B cell (primary cell): ENCODE data around the gene LRRC15. TPM values are rescaled to one million over a fixed set of nuclear protein-coding genes. Genes with fewer than 3 reads are reported as not detected.

Source experiments
- ATAC-seq: fragments of 200-7000 bp; cut with Tn5 transposase; one replicate; pipeline ENCODE4 v1.10.0; 2021; ENCODE audit warnings: low read depth, mild to moderate bottlenecking, moderate number of reproducible peaks, moderate library complexity
- CTCF ChIA-PET: fragments of 350-600 bp; sonication (Branson Sonifier 250); formaldehyde crosslinking; loops from one replicate; lab custom pipeline; 2021; ENCODE audit warnings: antibody characterized with exemption, inconsistent platforms; lab: Charles Lee
- POLR2A ChIA-PET: fragments of 350-600 bp; sonication (Branson Sonifier 250); formaldehyde crosslinking; loops from one replicate; lab custom pipeline; 2021; ENCODE audit warnings: antibody characterized with exemption; lab: Charles Lee
- DNase-seq: peaks from one replicate; pipeline ENCODE4 v3.0.0; 2013
- H2AFZ ChIP-seq: 2 replicates; pipeline ENCODE4 v1.6.1; 2012; ENCODE audit warnings: mild to moderate bottlenecking, low read depth, low read length; ENCODE audit not compliant: insufficient read depth, poor library complexity, severe bottlenecking
- H3K27ac ChIP-seq, 2 donors: 1 replicate in 1 of 2; 2 replicates in 1 of 2; pipeline ENCODE4 v1.5.1; 2012 to 2013; ENCODE audit warnings: low read length in 2 of 2, mild to moderate bottlenecking in 2 of 2, moderate library complexity in 1 of 2
- H3K27me3 ChIP-seq, 4 experiments: fragments of 200-600 bp in 1 of 4; sonication (generic) in 1 of 4; replicated peaks in 1 of 4; 1 replicate in 2 of 4; 2 replicates in 2 of 4; pipeline versions ENCODE4 v1.6.1 to v1.7.0; 2013 to 2016; ENCODE audit warnings: low read length in 3 of 4, mild to moderate bottlenecking in 2 of 4, mixed read lengths in 1 of 4, moderate library complexity in 1 of 4; ENCODE audit not compliant: insufficient read depth in 4 of 4, control insufficient read depth in 3 of 4; ENCODE audit errors: control extremely low read depth in 1 of 4
- H3K36me3 ChIP-seq, 2 experiments: replicated peaks in 1 of 2; 1 replicate in 1 of 2; 2 replicates in 1 of 2; pipeline versions ENCODE4 v1.6.1 to v1.7.1; 2013; ENCODE audit warnings: low read length in 1 of 2; ENCODE audit not compliant: insufficient read depth in 2 of 2, control insufficient read depth in 1 of 2; ENCODE audit errors: control extremely low read depth in 1 of 2, extremely low read depth in 1 of 2
- H3K4me1 ChIP-seq, 2 donors: fragments of 200-600 bp in 1 of 2; sonication (generic) in 1 of 2; 1 replicate in 1 of 2; 2 replicates in 1 of 2; pipeline versions ENCODE4 v1.5.1 to v1.6.1; 2013 to 2017; ENCODE audit warnings: low read length in 2 of 2; ENCODE audit not compliant: control insufficient read depth in 2 of 2, insufficient read depth in 2 of 2
- H3K4me2 ChIP-seq: replicated peaks from 2 replicates; pipeline ENCODE3; 2012; ENCODE audit warnings: mild to moderate bottlenecking, low read depth, low read length; ENCODE audit not compliant: poor library complexity, severe bottlenecking
- H3K4me3 ChIP-seq, 5 experiments: fragments of 200-600 bp in 1 of 5; sonication (generic) in 1 of 5; 1 replicate in 3 of 5; 2 replicates in 2 of 5; pipeline versions ENCODE4 v1.5.1 to v1.7.0; 2011 to 2016; ENCODE audit warnings: low read length in 4 of 5, mild to moderate bottlenecking in 4 of 5, low read depth in 2 of 5, control low read depth in 1 of 5, moderate library complexity in 1 of 5; ENCODE audit not compliant: insufficient read depth in 1 of 5; ENCODE audit errors: control extremely low read depth in 1 of 5, extremely low read depth in 1 of 5
- H3K79me2 ChIP-seq: fragments of 200-600 bp; sonication (generic); one replicate; pipeline ENCODE4 v1.6.0; 2016; ENCODE audit warnings: low read length; ENCODE audit not compliant: control insufficient read depth, insufficient read depth
- H3K9ac ChIP-seq: fragments of 200-600 bp; sonication (generic); 2 replicates; pipeline ENCODE4 v1.6.1; 2017; ENCODE audit warnings: mild to moderate bottlenecking, low read length, moderate library complexity
- H3K9me3 ChIP-seq, 3 donors: one replicate each; pipeline versions ENCODE4 v1.6.1 to v1.7.1; 2013; ENCODE audit warnings: low read length in 2 of 3; ENCODE audit not compliant: control insufficient read depth in 2 of 3, insufficient read depth in 1 of 3; ENCODE audit errors: control extremely low read depth in 1 of 3
- H4K20me1 ChIP-seq: 2 replicates; pipeline ENCODE4 v1.6.0; 2012; ENCODE audit warnings: mild to moderate bottlenecking, low read length; ENCODE audit not compliant: insufficient read depth, control insufficient read depth, poor library complexity, severe bottlenecking
- H3K27ac Mint-ChIP-seq: one replicate; pipeline ENCODE4 v1.8.0; 2021; ENCODE audit warnings: mixed read lengths
- H3K27me3 Mint-ChIP-seq: one replicate; pipeline ENCODE4 v1.8.0; 2021; ENCODE audit warnings: mixed read lengths
- H3K4me1 Mint-ChIP-seq: one replicate; pipeline ENCODE4 v1.8.0; 2021; ENCODE audit warnings: mixed read lengths
- H3K4me3 Mint-ChIP-seq: one replicate; pipeline ENCODE4 v1.8.0; 2021; ENCODE audit warnings: mixed read lengths
- H3K9me3 Mint-ChIP-seq: one replicate; pipeline ENCODE4 v1.8.0; 2022; ENCODE audit warnings: mixed read lengths; ENCODE audit not compliant: insufficient read depth
- EZH2 ChIP-seq: IDR thresholded peaks from 2 replicates; pipeline ENCODE4 v1.6.1; 2012; ENCODE audit warnings: borderline replicate concordance, low read depth, mild to moderate bottlenecking, moderate library complexity, low read length; ENCODE audit not compliant: insufficient read depth, poor library complexity, severe bottlenecking
- WGBS: methylation state at CpG from one replicate; pipeline ENCODE4 v1.1.5; 2013; ENCODE audit warnings: missing lambda C conversion rate; ENCODE audit not compliant: insufficient coverage; 5-methylcytosine and 5-hydroxymethylcytosine counted together
- intact Hi-C: fragments of 100-400 bp; cut with micrococcal nuclease; formaldehyde crosslinking; loops from one replicate; pipeline ENCODE4 v1.10.0; 2022
- polyA plus RNA-seq: library from polyadenylated mRNA; depleted of rRNA; stranded (reverse); fragments of >200 nt; gene quantifications from 2 replicates; pipeline ENCODE4 v1.2.3, GENCODE V29; 2012
- total RNA-seq, 2 donors: library from RNA; stranded (reverse); fragments of 120-200 nt in 1 of 2; gene quantifications; 1 replicate in 1 of 2; 2 replicates in 1 of 2; pipeline versions ENCODE4 v1.2.3 to v1.2.4, GENCODE V29; 2013 to 2022
- TF ChIP-seq, protein P1 (sequence below): fragments of 200-600 bp; IDR thresholded peaks from one replicate; pipeline ENCODE4 v1.8.0; 2022; ENCODE audit warnings: antibody characterized with exemption, mild to moderate bottlenecking

The LRRC15 gene
- total and polyA plus RNA-seq, 2 donors (not counting 1 experiment from before 2014, with no cell fraction given), result not detected

DNA sequence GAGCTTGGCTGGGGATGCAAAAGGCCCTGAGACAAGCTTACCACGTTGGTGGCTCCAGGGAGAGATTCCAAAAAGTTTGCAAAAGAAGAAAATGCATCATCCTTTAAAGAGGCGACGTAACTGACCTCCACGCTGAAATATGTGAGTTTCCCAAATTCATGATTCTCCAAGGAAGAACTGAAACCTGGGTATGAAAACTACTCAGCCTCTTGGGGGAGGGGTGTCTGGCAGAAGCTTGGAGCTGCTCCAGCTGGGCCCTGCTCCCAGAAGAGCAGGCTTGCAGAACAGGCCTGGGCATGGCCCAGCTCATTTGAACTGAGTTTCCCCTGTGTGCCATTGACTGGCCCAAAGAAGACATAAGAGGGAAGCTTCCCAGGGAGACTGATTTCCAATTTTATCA lies 39.0 kb downstream of the LRRC15 start:
- no peak overlapping the region for H3K4me3 Mint-ChIP-seq
- H3K4me1 Mint-ChIP-seq, result peaks cover 7% of the 10 kb centered on the region
- DNase-seq (no peak), ATAC-seq (no peak)
- H3K27ac Mint-ChIP-seq, result no peak overlapping the region
- Histone ChIP-seq H4K20me1 (no peaks in the 10 kb centered on the region), H3K9ac (no peak overlapping the region), H3K4me1 (peaks cover 9 to 10% of the 10 kb centered on the region in 2 donors), H3K27me3 (peaks cover 0 to 28% (median 7%) of the 10 kb centered on the region in 4 experiments), H3K4me3 (no peak overlapping the region), H3K36me3 (no peaks in the 10 kb centered on the region), H3K4me2 (no peak overlapping the region), H3K27ac (no peak overlapping the region), H3K9me3 (peaks cover 0 to 22% (median 0%) of the 10 kb centered on the region in 3 donors), H2AFZ (no peak overlapping the region), H3K79me2 (no peaks in the 10 kb centered on the region)
- TF ChIP-seq EZH2, result no peak
- TF ChIP-seq, protein P1, sequence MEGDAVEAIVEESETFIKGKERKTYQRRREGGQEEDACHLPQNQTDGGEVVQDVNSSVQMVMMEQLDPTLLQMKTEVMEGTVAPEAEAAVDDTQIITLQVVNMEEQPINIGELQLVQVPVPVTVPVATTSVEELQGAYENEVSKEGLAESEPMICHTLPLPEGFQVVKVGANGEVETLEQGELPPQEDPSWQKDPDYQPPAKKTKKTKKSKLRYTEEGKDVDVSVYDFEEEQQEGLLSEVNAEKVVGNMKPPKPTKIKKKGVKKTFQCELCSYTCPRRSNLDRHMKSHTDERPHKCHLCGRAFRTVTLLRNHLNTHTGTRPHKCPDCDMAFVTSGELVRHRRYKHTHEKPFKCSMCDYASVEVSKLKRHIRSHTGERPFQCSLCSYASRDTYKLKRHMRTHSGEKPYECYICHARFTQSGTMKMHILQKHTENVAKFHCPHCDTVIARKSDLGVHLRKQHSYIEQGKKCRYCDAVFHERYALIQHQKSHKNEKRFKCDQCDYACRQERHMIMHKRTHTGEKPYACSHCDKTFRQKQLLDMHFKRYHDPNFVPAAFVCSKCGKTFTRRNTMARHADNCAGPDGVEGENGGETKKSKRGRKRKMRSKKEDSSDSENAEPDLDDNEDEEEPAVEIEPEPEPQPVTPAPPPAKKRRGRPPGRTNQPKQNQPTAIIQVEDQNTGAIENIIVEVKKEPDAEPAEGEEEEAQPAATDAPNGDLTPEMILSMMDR, result no peak
- CTCF ChIA-PET, result interaction anchor here (0.8 to 1.9 kb wide), 7 partner anchors 12 to 665 kb away, joined by 3 to 6 read pairs (median 4); no protein-coding TSS in a partner anchor
- 80% methylated on average over 4 of the region's 4 CpGs for WGBS
- intact Hi-C loops, result no loop called here
- POLR2A ChIA-PET, result no interaction called here
- peaks cover 36% of the 10 kb centered on the region for H3K27me3 Mint-ChIP-seq
- no peaks in the 10 kb centered on the region for H3K9me3 Mint-ChIP-seq

DNA sequence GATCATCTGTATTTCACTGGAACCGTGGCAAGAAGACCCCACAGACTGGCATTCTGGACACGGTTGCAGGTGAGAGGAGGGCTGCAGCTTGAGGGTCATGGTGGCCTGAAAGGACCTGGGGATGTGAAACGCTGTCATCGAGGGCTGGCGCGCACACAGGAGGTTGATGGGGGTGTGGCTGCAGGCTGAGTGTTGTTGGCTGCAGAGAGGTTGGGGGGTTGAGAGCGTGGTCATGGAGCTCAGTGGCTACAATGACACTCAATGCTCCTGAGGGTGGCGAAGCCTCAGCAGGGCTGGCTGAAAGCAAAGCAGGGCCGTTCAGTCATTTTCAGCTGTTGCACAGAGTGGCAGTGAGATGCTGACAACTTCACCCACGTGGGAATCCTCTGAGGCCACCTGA lies 39.4 kb downstream of the LRRC15 start:
- intact Hi-C loops, result no loop called here
- 86% methylated on average over 10 of the region's 10 CpGs for WGBS
- no peak overlapping the region for H3K27ac Mint-ChIP-seq
- Histone ChIP-seq H3K9ac (no peak overlapping the region), H3K4me3 (no peak overlapping the region), H3K27me3 (peaks cover 0 to 28% (median 7%) of the 10 kb centered on the region in 4 experiments), H3K4me2 (no peak overlapping the region), H3K9me3 (peaks cover 0 to 22% (median 0%) of the 10 kb centered on the region in 3 donors), H2AFZ (no peak overlapping the region), H3K4me1 (peaks cover 9 to 10% of the 10 kb centered on the region in 2 donors), H3K79me2 (no peaks in the 10 kb centered on the region), H4K20me1 (no peaks in the 10 kb centered on the region), H3K36me3 (no peaks in the 10 kb centered on the region), H3K27ac (no peak overlapping the region)
- TF ChIP-seq, protein P1, result no peak
- no peak for TF ChIP-seq EZH2
- CTCF ChIA-PET, result interaction anchor here (0.8 to 1.9 kb wide), 7 partner anchors 12 to 665 kb away, joined by 3 to 6 read pairs (median 4); no protein-coding TSS in a partner anchor
- no peak for DNase-seq
- no peak overlapping the region for H3K4me3 Mint-ChIP-seq
- peaks cover 7% of the 10 kb centered on the region for H3K4me1 Mint-ChIP-seq
- no peak for ATAC-seq
- peaks cover 36% of the 10 kb centered on the region for H3K27me3 Mint-ChIP-seq
- POLR2A ChIA-PET, result no interaction called here
- H3K9me3 Mint-ChIP-seq, result no peaks in the 10 kb centered on the region
